ENCODE measurements around the gene FPR1. TPM values are rescaled to one million over a fixed set of nuclear protein-coding genes. Genes with fewer than 3 reads are reported as not detected.

The FPR1 gene
- polyA plus RNA-seq, 3 donors, result 372 to 1,265 (median 991) TPM

DNA sequence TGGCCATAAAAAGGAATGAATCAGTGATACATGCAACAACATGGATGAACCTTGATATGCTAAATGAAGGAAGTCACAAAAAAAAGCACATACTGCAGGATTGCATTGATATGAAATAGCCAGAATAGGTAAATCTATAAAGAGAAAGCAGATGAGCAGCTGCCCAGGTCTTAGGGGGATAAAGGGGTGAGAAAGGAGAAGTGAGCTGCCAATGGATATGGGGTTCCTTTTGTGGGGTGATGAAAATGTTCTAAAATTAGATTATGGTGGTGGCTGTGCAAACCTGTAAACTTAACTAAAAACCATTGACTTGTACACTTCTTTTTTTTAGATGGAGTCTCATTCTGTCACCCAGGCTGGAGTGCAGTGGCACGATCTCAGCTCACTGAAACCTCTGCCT lies 40.0 kb downstream of the FPR1 start:
- Mint-ChIP-seq H3K27me3 (ENCODE audit: low read depth in 3 of 3) (peaks cover 17 to 46% (median 32%) of the 10 kb centered on the region in 3 donors), H3K9me3 (peaks cover 0 to 13% (median 3%) of the 10 kb centered on the region in 7 donors), H3K36me3 (peaks cover 16 to 21% of the 10 kb centered on the region in 2 donors), H3K27ac (no peak overlapping the region), H3K4me3 (peak overlapping the region in 1 of 2 donors; percentile 78), H3K4me1 (peaks cover 28% of the 10 kb centered on the region)
- no peaks in the 10 kb centered on the region for H4K20me1 ChIP-seq (ENCODE audit: insufficient read depth, low read length)
- 83% methylated on average over 1 of the region's 1 CpG for WGBS (ENCODE audit: insufficient coverage)
- no peaks in the 10 kb centered on the region for H3K79me2 ChIP-seq (ENCODE audit: insufficient read depth, low read length)
- H2AFZ ChIP-seq (ENCODE audit: insufficient read depth, low read depth, low read length, poor library complexity, severe bottlenecking), result no peak overlapping the region
- H3K27me3 ChIP-seq (ENCODE audit: control insufficient read depth in 2 of 2, insufficient read depth in 2 of 2, low read length in 2 of 2), result peaks cover 0 to 11% of the 10 kb centered on the region in 2 donors
- no peak overlapping the region for H3K9ac ChIP-seq (ENCODE audit: insufficient read depth, low read length, poor library complexity, severe bottlenecking)
- no peak for DNase-seq
- intact Hi-C loops (cut with micrococcal nuclease), result no loop called here
- no peak overlapping the region for H3K4me2 ChIP-seq (replicated peaks; ENCODE audit: extremely low read depth, low read length, poor library complexity, severe bottlenecking)
- H3K27ac ChIP-seq (ENCODE audit: low read depth in 1 of 2, low read length in 2 of 2), result no peak overlapping the region
- H3K9me3 ChIP-seq (replicated peaks in 1 of 2; ENCODE audit: control insufficient read depth in 1 of 2, insufficient read depth in 1 of 2, low read length in 2 of 2), result no peaks in the 10 kb centered on the region
- H3K36me3 ChIP-seq (replicated peaks in 1 of 2; ENCODE audit: control insufficient read depth in 1 of 2, insufficient read depth in 2 of 2, low read length in 2 of 2), result peaks cover under 1 to 9% of the 10 kb centered on the region in 2 donors
- H3K4me1 ChIP-seq (ENCODE audit: control insufficient read depth in 1 of 2, insufficient read depth in 2 of 2, low read length in 2 of 2), result peaks cover 19 to 25% of the 10 kb centered on the region in 2 donors
- no peak overlapping the region for H3K4me3 ChIP-seq (replicated peaks in 1 of 3; ENCODE audit: low read depth in 2 of 3, low read length in 3 of 3)
- TF ChIP-seq, protein P1, sequence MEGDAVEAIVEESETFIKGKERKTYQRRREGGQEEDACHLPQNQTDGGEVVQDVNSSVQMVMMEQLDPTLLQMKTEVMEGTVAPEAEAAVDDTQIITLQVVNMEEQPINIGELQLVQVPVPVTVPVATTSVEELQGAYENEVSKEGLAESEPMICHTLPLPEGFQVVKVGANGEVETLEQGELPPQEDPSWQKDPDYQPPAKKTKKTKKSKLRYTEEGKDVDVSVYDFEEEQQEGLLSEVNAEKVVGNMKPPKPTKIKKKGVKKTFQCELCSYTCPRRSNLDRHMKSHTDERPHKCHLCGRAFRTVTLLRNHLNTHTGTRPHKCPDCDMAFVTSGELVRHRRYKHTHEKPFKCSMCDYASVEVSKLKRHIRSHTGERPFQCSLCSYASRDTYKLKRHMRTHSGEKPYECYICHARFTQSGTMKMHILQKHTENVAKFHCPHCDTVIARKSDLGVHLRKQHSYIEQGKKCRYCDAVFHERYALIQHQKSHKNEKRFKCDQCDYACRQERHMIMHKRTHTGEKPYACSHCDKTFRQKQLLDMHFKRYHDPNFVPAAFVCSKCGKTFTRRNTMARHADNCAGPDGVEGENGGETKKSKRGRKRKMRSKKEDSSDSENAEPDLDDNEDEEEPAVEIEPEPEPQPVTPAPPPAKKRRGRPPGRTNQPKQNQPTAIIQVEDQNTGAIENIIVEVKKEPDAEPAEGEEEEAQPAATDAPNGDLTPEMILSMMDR (IDR thresholded peaks at IDR 0.05), result no peak

DNA sequence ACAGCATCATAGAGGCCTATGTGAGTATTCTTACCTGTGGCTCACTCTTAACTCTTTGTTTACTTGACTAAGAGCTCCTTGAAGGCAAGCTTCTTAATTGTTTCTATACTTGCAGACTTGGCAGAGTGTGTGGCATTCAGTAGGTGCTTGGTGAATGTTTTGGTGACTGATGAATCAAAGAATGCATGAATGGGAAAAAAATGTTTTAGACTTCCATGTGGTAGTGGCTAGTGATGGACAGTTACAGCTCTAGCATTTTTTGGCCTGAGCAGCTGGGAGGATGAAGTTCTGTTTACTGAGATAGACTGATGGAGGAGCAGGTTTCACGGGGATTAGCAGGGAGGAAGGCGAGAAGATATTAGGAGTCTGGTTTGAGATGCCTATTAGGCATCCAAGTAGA lies 41.5 kb downstream of the FPR1 start:
- WGBS (ENCODE audit: insufficient coverage), result 95% methylated on average over 2 of the region's 2 CpGs
- H3K4me1 ChIP-seq (ENCODE audit: control insufficient read depth in 1 of 2, insufficient read depth in 2 of 2, low read length in 2 of 2), result peaks cover 24 to 31% of the 10 kb centered on the region in 2 donors
- peaks cover 7% of the 10 kb centered on the region for H3K79me2 ChIP-seq (ENCODE audit: insufficient read depth, low read length)
- H3K27ac Mint-ChIP-seq, result peak overlapping the region in 1 of 7 donors; percentile 22
- no peaks in the 10 kb centered on the region for H4K20me1 ChIP-seq (ENCODE audit: insufficient read depth, low read length)
- no peak overlapping the region for H2AFZ ChIP-seq (ENCODE audit: insufficient read depth, low read depth, low read length, poor library complexity, severe bottlenecking)
- H3K9me3 Mint-ChIP-seq, result peaks cover 0 to 6% (median 3%) of the 10 kb centered on the region in 7 donors
- TF ChIP-seq, protein P1 (IDR thresholded peaks at IDR 0.05), result no peak
- H3K4me2 ChIP-seq (replicated peaks; ENCODE audit: extremely low read depth, low read length, poor library complexity, severe bottlenecking), result no peak overlapping the region
- peaks cover 9 to 18% of the 10 kb centered on the region in 2 donors for H3K36me3 ChIP-seq (replicated peaks in 1 of 2; ENCODE audit: control insufficient read depth in 1 of 2, insufficient read depth in 2 of 2, low read length in 2 of 2)
- H3K27me3 ChIP-seq (ENCODE audit: control insufficient read depth in 2 of 2, insufficient read depth in 2 of 2, low read length in 2 of 2), result peaks cover 0 to 9% of the 10 kb centered on the region in 2 donors
- DNase-seq, result no peak
- peaks cover 40% of the 10 kb centered on the region for H3K4me1 Mint-ChIP-seq
- peaks cover 29 to 31% of the 10 kb centered on the region in 2 donors for H3K36me3 Mint-ChIP-seq
- peaks cover 8 to 39% (median 25%) of the 10 kb centered on the region in 3 donors for H3K27me3 Mint-ChIP-seq (ENCODE audit: low read depth in 3 of 3)
- no peak overlapping the region for H3K27ac ChIP-seq (ENCODE audit: low read depth in 1 of 2, low read length in 2 of 2)
- no peak overlapping the region for H3K9ac ChIP-seq (ENCODE audit: insufficient read depth, low read length, poor library complexity, severe bottlenecking)
- intact Hi-C loops (cut with micrococcal nuclease), result no loop called here
- H3K4me3 ChIP-seq (replicated peaks in 1 of 3; ENCODE audit: low read depth in 2 of 3, low read length in 3 of 3), result no peak overlapping the region
- peak overlapping the region in 1 of 2 donors; percentile 61 for H3K4me3 Mint-ChIP-seq
- H3K9me3 ChIP-seq (replicated peaks in 1 of 2; ENCODE audit: control insufficient read depth in 1 of 2, insufficient read depth in 1 of 2, low read length in 2 of 2), result no peaks in the 10 kb centered on the region
